HepG2 (cell line): Measurements from ENCODE around the gene AMDHD1. TPM values are rescaled to one million over a fixed set of nuclear protein-coding genes. Genes with fewer than 3 reads are reported as not detected.
"Not testable (repeated sequence)": the region's sequence is repeated elsewhere in the genome, so short reads cannot be mapped to it uniquely, and the experiment has no call there.

Experiments
- ATAC-seq: fragments of 200-7000 bp; cut with Tn5 transposase; 3 replicates; pipeline ENCODE4 v1.9.1; 2020; ENCODE audit warnings: mild to moderate bottlenecking, moderate library complexity
- BruUV-seq: library from RNA; stranded (reverse); fragments of 400-500 nt; replicated peaks from 2 replicates; lab custom pipeline; 2021; lab: Mats Ljungman, UMichigan
- CTCF ChIA-PET: fragments of 300-600 bp; formaldehyde crosslinking; extraction: SDS; loops from one replicate; lab custom pipeline; 2021; ENCODE audit warnings: low total read pairs, inconsistent platforms, low intra/inter-chr PET ratio; lab: Yijun Ruan, JAX
- POLR2A ChIA-PET: fragments of 350-600 bp; sonication (Branson Sonifier 250); formaldehyde crosslinking; loops from one replicate; lab custom pipeline; 2020; ENCODE audit warnings: antibody characterized with exemption, inconsistent platforms; lab: Yijun Ruan, JAX
- DNase-seq: peaks from one replicate; pipeline ENCODE4 v3.0.0-alpha.2; 2015; ENCODE audit warnings: low spot score
- FAIRE-seq: peaks from 3 replicates; lab custom pipeline; 2011; peaks lifted over from hg19 to GRCh38; lab: Jason Lieb, UNC
- H2AFZ ChIP-seq: one replicate; pipeline ENCODE4 v1.6.1; 2011; ENCODE audit warnings: low read length, inconsistent platforms
- H3K27ac ChIP-seq: fragments of 300-600 bp; 3 replicates; pipeline ENCODE4 v1.8.0; 2011; ENCODE audit warnings: mixed run types, mild to moderate bottlenecking, mixed read lengths, low read length, inconsistent platforms; ENCODE audit not compliant: insufficient read depth; ENCODE audit errors: extremely low read length
- H3K27me3 ChIP-seq, 2 experiments: fragments of 200-600 bp in 1 of 2; 2 replicates in 1 of 2; 3 replicates in 1 of 2; pipeline versions ENCODE4 v1.6.0 to v1.8.0; 2011; ENCODE audit warnings: low read length in 2 of 2, mild to moderate bottlenecking in 2 of 2, moderate library complexity in 2 of 2, inconsistent platforms in 1 of 2; ENCODE audit not compliant: insufficient read depth in 2 of 2, control insufficient read depth in 1 of 2
- H3K36me3 ChIP-seq, 2 experiments: fragments of 200-600 bp in 1 of 2; replicated peaks in 1 of 2; 2 replicates in 1 of 2; 3 replicates in 1 of 2; pipeline versions ENCODE4 v1.5.1 to v1.8.0; 2011; ENCODE audit warnings: low read length in 2 of 2, inconsistent platforms in 1 of 2; ENCODE audit not compliant: insufficient read depth in 2 of 2, control insufficient read depth in 1 of 2
- H3K4me1 ChIP-seq: 2 replicates; pipeline ENCODE4 v1.5.1; 2012; ENCODE audit warnings: low read length, inconsistent platforms; ENCODE audit not compliant: insufficient read depth
- H3K4me2 ChIP-seq: 2 replicates; pipeline ENCODE4 v1.6.0; 2011; ENCODE audit warnings: low read depth, low read length, inconsistent platforms
- H3K4me3 ChIP-seq, 3 experiments: fragments of 200-600 bp in 1 of 3; sonication (generic), shearing (Covaris generic) in 1 of 3; replicated peaks in 1 of 3; 2 replicates each; pipeline ENCODE4 v1.5.1; 2011 to 2016; ENCODE audit warnings: low read length in 3 of 3, inconsistent platforms in 2 of 3, low read depth in 2 of 3, mild to moderate bottlenecking in 2 of 3, control low read depth in 1 of 3, mixed read lengths in 1 of 3; ENCODE audit not compliant: insufficient read depth in 1 of 3
- H3K79me2 ChIP-seq: one replicate; pipeline ENCODE4 v1.6.1; 2011; ENCODE audit warnings: low read length, inconsistent platforms; ENCODE audit not compliant: insufficient read depth
- H3K9ac ChIP-seq: 2 replicates; pipeline ENCODE4 v1.6.0; 2011; ENCODE audit warnings: mild to moderate bottlenecking, low read depth, low read length, inconsistent platforms; ENCODE audit not compliant: insufficient read depth
- H3K9me3 ChIP-seq: 2 replicates; pipeline ENCODE4 v1.5.1; 2012; ENCODE audit warnings: mild to moderate bottlenecking, low read length
- H4K20me1 ChIP-seq: 2 replicates; pipeline ENCODE4 v1.6.0; 2011; ENCODE audit warnings: inconsistent platforms, mild to moderate bottlenecking, low read length, moderate library complexity; ENCODE audit not compliant: insufficient read depth
- HDAC6 ChIP-seq: fragments of 200-600 bp; sonication (generic); IDR thresholded peaks from 2 replicates; pipeline ENCODE4 v1.7.0; 2017; ENCODE audit warnings: mild to moderate bottlenecking, antibody characterized with exemption, low read length, low read depth
- KLF16 ChIP-seq, 2 experiments: sonication (generic) in 1 of 2; formaldehyde crosslinking in 1 of 2; IDR thresholded peaks; 2 replicates each; pipeline versions ENCODE4 v1.6.1 to v1.8.0; 2016 to 2023; ENCODE audit warnings: missing genetic modification reagents in 2 of 2, missing compliant biosample characterization in 1 of 2
- ZNF441 ChIP-seq: sonication (generic); formaldehyde crosslinking; IDR thresholded peaks from 2 replicates; pipeline ENCODE4 v1.7.0; 2021; ENCODE audit warnings: missing genetic modification reagents, borderline replicate concordance
- ZNF501 ChIP-seq: sonication (generic); formaldehyde crosslinking; IDR thresholded peaks from 2 replicates; pipeline ENCODE4 v1.5.1; 2020; ENCODE audit warnings: mild to moderate bottlenecking, moderate library complexity, missing genetic modification reagents
- WGBS: methylation state at CpG from one replicate; pipeline ENCODE4 v1.1.6; 2017; ENCODE audit warnings: low lambda C conversion rate; 5-methylcytosine and 5-hydroxymethylcytosine counted together
- in situ Hi-C: cut with HindIII; loops from 2 replicates; pipeline ENCODE4 v1.10.0; 2017; ENCODE audit warnings: low pct_unique_long_range_greater_than_20kb; ENCODE audit not compliant: extremely low pct_ligation_motif_present
- intact Hi-C: fragments of 100-400 bp; cut with micrococcal nuclease; formaldehyde crosslinking; loops from one replicate; pipeline ENCODE4 v1.10.0; 2022; ENCODE audit not compliant: unreplicated experiment
- polyA plus RNA-seq, 8 experiments: library from polyadenylated mRNA; depleted of rRNA in 3 of 8; stranded (reverse) in 7 of 8; unstranded in 1 of 8; fragments of >200 nt; fragmentation: Illumina TruSeq in 4 of 8; extraction: Trizol in 4 of 8; gene quantifications; 2 replicates each; pipeline versions ENCODE4 v1.2.1 to v1.2.3, GENCODE V29; 2011 to 2016; ENCODE audit warnings: low read depth in 4 of 8, missing spikeins in 1 of 8, mixed read lengths in 1 of 8; ENCODE audit not compliant: insufficient read depth in 1 of 8
- total RNA-seq, 5 experiments: library from RNA; depleted of rRNA; stranded (reverse); fragments of >200 nt; fragmentation: Illumina TruSeq; extraction: Trizol; gene quantifications; 2 replicates each; pipeline ENCODE4 v1.2.3, GENCODE V29; 2016; ENCODE audit warnings: low read depth in 1 of 5
- TF ChIP-seq, protein P1 (sequence below): sonication (generic); formaldehyde crosslinking; IDR thresholded peaks from 2 replicates; pipeline ENCODE4 v1.5.1; 2020; ENCODE audit warnings: mild to moderate bottlenecking, missing genetic modification reagents, moderate library complexity
- TF ChIP-seq, protein P2 (sequence below): sonication (generic); formaldehyde crosslinking; IDR thresholded peaks from 2 replicates; pipeline ENCODE4 v1.4.0; 2020; ENCODE audit warnings: missing genetic modification reagents
- TF ChIP-seq, protein P3 (sequence below): sonication (generic); formaldehyde crosslinking; IDR thresholded peaks from 2 replicates; pipeline ENCODE4 v1.5.1; 2020; ENCODE audit warnings: mild to moderate bottlenecking, missing genetic modification reagents, moderate library complexity

AMDHD1 gene
- total and polyA plus RNA-seq, 2 of the 13 experiments (the other 11 are each of a cell fraction or from before 2014, with no cell fraction given) = 6.5 to 29.6 TPM

DNA sequence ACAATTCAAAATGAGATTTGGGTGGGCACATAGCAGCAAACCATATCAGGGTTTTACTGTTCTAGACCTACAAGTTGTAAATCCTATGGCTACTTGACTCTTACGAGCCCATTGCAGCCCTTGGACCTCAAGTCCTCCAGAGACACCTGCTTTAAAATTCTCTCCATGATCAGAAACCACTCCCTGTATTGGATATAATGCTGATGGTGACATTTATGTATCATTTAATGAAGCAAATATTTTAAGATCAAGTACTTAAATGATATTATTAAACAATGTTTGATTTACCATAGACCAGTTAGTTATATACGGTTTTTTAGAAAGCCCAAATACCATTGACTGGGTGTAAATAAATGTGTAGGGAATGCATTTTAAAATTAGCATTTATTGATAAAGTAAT lies 24.2 kb downstream of the AMDHD1 start (continued):
- TF ChIP-seq ZNF501 (CRISPR knock-in tag) (no peak), KLF16 (CRISPR knock-in tag; IDR thresholded peaks at IDR 0.05) (no peak), HDAC6 (no peak), ZNF441 (no peak)
- TF ChIP-seq, protein P1, sequence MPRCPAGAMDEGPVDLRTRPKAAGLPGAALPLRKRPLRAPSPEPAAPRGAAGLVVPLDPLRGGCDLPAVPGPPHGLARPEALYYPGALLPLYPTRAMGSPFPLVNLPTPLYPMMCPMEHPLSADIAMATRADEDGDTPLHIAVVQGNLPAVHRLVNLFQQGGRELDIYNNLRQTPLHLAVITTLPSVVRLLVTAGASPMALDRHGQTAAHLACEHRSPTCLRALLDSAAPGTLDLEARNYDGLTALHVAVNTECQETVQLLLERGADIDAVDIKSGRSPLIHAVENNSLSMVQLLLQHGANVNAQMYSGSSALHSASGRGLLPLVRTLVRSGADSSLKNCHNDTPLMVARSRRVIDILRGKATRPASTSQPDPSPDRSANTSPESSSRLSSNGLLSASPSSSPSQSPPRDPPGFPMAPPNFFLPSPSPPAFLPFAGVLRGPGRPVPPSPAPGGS (CRISPR knock-in tag) = no peak
- TF ChIP-seq, protein P2, sequence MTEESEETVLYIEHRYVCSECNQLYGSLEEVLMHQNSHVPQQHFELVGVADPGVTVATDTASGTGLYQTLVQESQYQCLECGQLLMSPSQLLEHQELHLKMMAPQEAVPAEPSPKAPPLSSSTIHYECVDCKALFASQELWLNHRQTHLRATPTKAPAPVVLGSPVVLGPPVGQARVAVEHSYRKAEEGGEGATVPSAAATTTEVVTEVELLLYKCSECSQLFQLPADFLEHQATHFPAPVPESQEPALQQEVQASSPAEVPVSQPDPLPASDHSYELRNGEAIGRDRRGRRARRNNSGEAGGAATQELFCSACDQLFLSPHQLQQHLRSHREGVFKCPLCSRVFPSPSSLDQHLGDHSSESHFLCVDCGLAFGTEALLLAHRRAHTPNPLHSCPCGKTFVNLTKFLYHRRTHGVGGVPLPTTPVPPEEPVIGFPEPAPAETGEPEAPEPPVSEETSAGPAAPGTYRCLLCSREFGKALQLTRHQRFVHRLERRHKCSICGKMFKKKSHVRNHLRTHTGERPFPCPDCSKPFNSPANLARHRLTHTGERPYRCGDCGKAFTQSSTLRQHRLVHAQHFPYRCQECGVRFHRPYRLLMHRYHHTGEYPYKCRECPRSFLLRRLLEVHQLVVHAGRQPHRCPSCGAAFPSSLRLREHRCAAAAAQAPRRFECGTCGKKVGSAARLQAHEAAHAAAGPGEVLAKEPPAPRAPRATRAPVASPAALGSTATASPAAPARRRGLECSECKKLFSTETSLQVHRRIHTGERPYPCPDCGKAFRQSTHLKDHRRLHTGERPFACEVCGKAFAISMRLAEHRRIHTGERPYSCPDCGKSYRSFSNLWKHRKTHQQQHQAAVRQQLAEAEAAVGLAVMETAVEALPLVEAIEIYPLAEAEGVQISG = no peak

DNA sequence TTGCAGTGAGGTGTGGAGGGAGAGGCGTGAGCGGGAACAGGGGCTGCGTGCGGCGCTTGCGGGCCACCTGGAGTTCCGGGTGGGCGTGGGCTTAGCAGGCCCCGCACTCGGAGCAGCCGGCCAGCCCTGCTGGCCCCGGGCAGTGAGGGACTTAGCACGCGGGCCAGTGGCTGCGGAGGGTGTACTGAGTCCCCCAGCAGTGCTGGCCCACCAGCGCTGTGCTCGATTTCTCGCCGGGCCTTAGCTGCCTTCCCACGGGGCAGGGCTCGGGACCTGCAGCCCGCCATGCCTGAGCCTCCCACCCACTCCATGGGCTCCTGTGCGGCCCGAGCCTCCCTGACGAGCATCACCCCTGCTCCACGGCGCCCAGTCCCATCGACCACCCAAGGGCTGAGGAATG lies 26.0 kb downstream of the AMDHD1 start:
- FAIRE-seq, H3K9ac ChIP-seq, H3K36me3 ChIP-seq, H3K79me2 ChIP-seq, ATAC-seq, H3K27ac ChIP-seq, H3K4me2 ChIP-seq, H2AFZ ChIP-seq, H3K4me3 ChIP-seq, CTCF ChIA-PET, BruUV-seq, H4K20me1 ChIP-seq, intact Hi-C loops, H3K27me3 ChIP-seq, DNase-seq, in situ Hi-C loops, H3K9me3 ChIP-seq: not testable (repeated sequence)
- H3K4me1 ChIP-seq = peaks cover 66% of the 10 kb centered on the region
- TF ChIP-seq, protein P3, sequence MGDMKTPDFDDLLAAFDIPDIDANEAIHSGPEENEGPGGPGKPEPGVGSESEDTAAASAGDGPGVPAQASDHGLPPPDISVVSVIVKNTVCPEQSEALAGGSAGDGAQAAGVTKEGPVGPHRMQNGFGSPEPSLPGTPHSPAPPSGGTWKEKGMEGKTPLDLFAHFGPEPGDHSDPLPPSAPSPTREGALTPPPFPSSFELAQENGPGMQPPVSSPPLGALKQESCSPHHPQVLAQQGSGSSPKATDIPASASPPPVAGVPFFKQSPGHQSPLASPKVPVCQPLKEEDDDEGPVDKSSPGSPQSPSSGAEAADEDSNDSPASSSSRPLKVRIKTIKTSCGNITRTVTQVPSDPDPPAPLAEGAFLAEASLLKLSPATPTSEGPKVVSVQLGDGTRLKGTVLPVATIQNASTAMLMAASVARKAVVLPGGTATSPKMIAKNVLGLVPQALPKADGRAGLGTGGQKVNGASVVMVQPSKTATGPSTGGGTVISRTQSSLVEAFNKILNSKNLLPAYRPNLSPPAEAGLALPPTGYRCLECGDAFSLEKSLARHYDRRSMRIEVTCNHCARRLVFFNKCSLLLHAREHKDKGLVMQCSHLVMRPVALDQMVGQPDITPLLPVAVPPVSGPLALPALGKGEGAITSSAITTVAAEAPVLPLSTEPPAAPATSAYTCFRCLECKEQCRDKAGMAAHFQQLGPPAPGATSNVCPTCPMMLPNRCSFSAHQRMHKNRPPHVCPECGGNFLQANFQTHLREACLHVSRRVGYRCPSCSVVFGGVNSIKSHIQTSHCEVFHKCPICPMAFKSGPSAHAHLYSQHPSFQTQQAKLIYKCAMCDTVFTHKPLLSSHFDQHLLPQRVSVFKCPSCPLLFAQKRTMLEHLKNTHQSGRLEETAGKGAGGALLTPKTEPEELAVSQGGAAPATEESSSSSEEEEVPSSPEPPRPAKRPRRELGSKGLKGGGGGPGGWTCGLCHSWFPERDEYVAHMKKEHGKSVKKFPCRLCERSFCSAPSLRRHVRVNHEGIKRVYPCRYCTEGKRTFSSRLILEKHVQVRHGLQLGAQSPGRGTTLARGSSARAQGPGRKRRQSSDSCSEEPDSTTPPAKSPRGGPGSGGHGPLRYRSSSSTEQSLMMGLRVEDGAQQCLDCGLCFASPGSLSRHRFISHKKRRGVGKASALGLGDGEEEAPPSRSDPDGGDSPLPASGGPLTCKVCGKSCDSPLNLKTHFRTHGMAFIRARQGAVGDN (CRISPR knock-in tag) = peak; percentile 45
- 98% methylated on average over 9 of the region's 28 CpGs for WGBS
- POLR2A ChIA-PET = interaction anchor here (1.2 to 1.5 kb wide), 2 partner anchors 26 to 27 kb away, joined by 3 read pairs; partner anchors contain the start of genes AMDHD1, CCDC38 and HAL
